ENCODE data around the gene RARRES2. TPM values are rescaled to one million over a fixed set of nuclear protein-coding genes. Genes with fewer than 3 reads are reported as not detected.
A peak's percentile ranks its signal among the peaks of the same experiment; 100 is the strongest.

RARRES2 gene
- polyA plus RNA-seq, 2 of the 4 experiments (the other 2 are of a cell fraction): not detected

GRCh38 chr7:150308575-150308974 is 32.9 kb downstream of the RARRES2 start:
- ChIA-PET CTCF (interaction anchor here (1.0 kb wide), 1 partner anchor 9 kb away, joined by 3 read pairs; no protein-coding TSS in a partner anchor), POLR2A (no interaction called here)
- H3K4me3 ChIP-seq: no peak overlapping the region
- no peaks in the 10 kb centered on the region for H3K4me1 ChIP-seq
- no peak overlapping the region for H3K27ac ChIP-seq
- FAIRE-seq (no peak), ATAC-seq (no peak), DNase-seq (ENCODE audit: low read depth in 1 of 2, low spot score in 1 of 2) (no peak)
- TF ChIP-seq BHLHE40 (IDR thresholded peaks at IDR 0.05; ENCODE audit: low read depth, low read length) (no peak), JUN (IDR thresholded peaks at IDR 0.05) (no peak), HDAC2 (IDR thresholded peaks at IDR 0.05) (no peak)
- no peaks in the 10 kb centered on the region for H3K9me3 ChIP-seq
- peak overlapping the region; percentile 1; the same call in 1 of the 3 replicates for H3K4me2 ChIP-seq

GRCh38 chr7:150307904-150308303 is 33.5 kb downstream of the RARRES2 start:
- DNase-seq (ENCODE audit: low read depth in 1 of 2, low spot score in 1 of 2) (no peak), ATAC-seq (no peak), FAIRE-seq (no peak)
- no peak for TF ChIP-seq ZNF302 (CRISPR knock-in tag; IDR thresholded peaks at IDR 0.05)
- no peak for TF ChIP-seq PHF8 (IDR thresholded peaks at IDR 0.05; ENCODE audit: borderline replicate concordance, low read depth)
- TF ChIP-seq RNF2 (IDR thresholded peaks at IDR 0.05; ENCODE audit: borderline replicate concordance, low read depth): no peak
- TF ChIP-seq ELK1 (IDR thresholded peaks at IDR 0.05; ENCODE audit: low read depth, low read length): no peak
- no peak for TF ChIP-seq ATOH8 (CRISPR knock-in tag; IDR thresholded peaks at IDR 0.05; ENCODE audit: low read depth)
- no peak for TF ChIP-seq CHD4 (IDR thresholded peaks at IDR 0.05; ENCODE audit: borderline replicate concordance)
- TF ChIP-seq POLR2AphosphoS2 (conservative IDR thresholded peaks at IDR 0.05; ENCODE audit: low read length): no peak
- no peak for TF ChIP-seq NPAS2 (CRISPR knock-in tag; IDR thresholded peaks at IDR 0.05; ENCODE audit: borderline replicate concordance)
- no peak for TF ChIP-seq HMGXB4 (CRISPR knock-in tag; IDR thresholded peaks at IDR 0.05; ENCODE audit: borderline replicate concordance)
- no peak for TF ChIP-seq ZC3H11A (IDR thresholded peaks at IDR 0.05)
- TF ChIP-seq KDM1A (IDR thresholded peaks at IDR 0.05; ENCODE audit: low read depth): no peak
- TF ChIP-seq RAD21 (conservative IDR thresholded peaks at IDR 0.05 in 1 of 2, IDR thresholded peaks at IDR 0.05 in 1 of 2): no peak
- TF ChIP-seq FOSB (CRISPR knock-in tag; IDR thresholded peaks at IDR 0.05): no peak
- TF ChIP-seq SMC3 (IDR thresholded peaks at IDR 0.05): no peak
- no peak for TF ChIP-seq RARB (CRISPR knock-in tag; IDR thresholded peaks at IDR 0.05)
- TF ChIP-seq PBX3 (IDR thresholded peaks at IDR 0.05): no peak
- no peak for TF ChIP-seq BHLHE40 (IDR thresholded peaks at IDR 0.05; ENCODE audit: low read depth, low read length)
- no peak for TF ChIP-seq REST (IDR thresholded peaks at IDR 0.05)
- no peak for TF ChIP-seq CTCF (IDR thresholded peaks at IDR 0.05)
- Histone ChIP-seq H3K4me3 (no peak overlapping the region), H3K9me3 (no peaks in the 10 kb centered on the region), H3K27ac (no peak overlapping the region), H3K4me1 (no peaks in the 10 kb centered on the region), H3K4me2 (peak overlapping the region; percentile 1; the same call in 1 of the 3 replicates)
- ChIA-PET CTCF (interaction anchor here (1.0 kb wide), 1 partner anchor 10 kb away, joined by 3 read pairs; no protein-coding TSS in a partner anchor), POLR2A (no interaction called here)
- 29% methylated on average over 9 of the region's 9 CpGs for WGBS (ENCODE audit: missing lambda C conversion rate)

All from A549 (cell line).